Fibroblast of lung (primary cell): Measurements from ENCODE around the gene BANF1. TPM values are rescaled to one million over a fixed set of nuclear protein-coding genes. Genes with fewer than 3 reads are reported as not detected.

Experiments
- DNase-seq, 2 donors: peaks; one replicate each; pipeline versions ENCODE4 v3.0.0 to v3.0.0-alpha.2; 2010; ENCODE audit warnings: low read depth in 2 of 2
- H2AFZ ChIP-seq: 2 replicates; pipeline ENCODE4 v1.5.1; 2012; ENCODE audit warnings: low read length, control low read depth, inconsistent platforms
- H3K27ac ChIP-seq: 2 replicates; pipeline ENCODE4 v1.5.1; 2011; ENCODE audit warnings: low read length, control low read depth; ENCODE audit not compliant: insufficient read depth
- H3K27me3 ChIP-seq: 2 replicates; pipeline ENCODE4 v1.5.1; 2011; ENCODE audit warnings: mild to moderate bottlenecking, low read length; ENCODE audit not compliant: control insufficient read depth, insufficient read depth
- H3K36me3 ChIP-seq: 2 replicates; pipeline ENCODE4 v1.5.1; 2011; ENCODE audit warnings: low read length; ENCODE audit not compliant: control insufficient read depth, insufficient read depth
- H3K4me1 ChIP-seq: 2 replicates; pipeline ENCODE4 v1.5.1; 2011; ENCODE audit warnings: low read length; ENCODE audit not compliant: control insufficient read depth, insufficient read depth; ENCODE audit errors: extremely low read depth
- H3K4me2 ChIP-seq: 2 replicates; pipeline ENCODE4 v1.5.1; 2011; ENCODE audit warnings: low read length, control low read depth; ENCODE audit not compliant: insufficient read depth; ENCODE audit errors: extremely low read depth
- H3K4me3 ChIP-seq, 4 experiments: fragments of 200-600 bp in 1 of 4; sonication (generic) in 1 of 4; replicated peaks in 1 of 4; 2 replicates each; pipeline ENCODE4 v1.5.1; 2011 to 2016; ENCODE audit warnings: low read length in 4 of 4, low read depth in 3 of 4, mild to moderate bottlenecking in 3 of 4, control low read depth in 2 of 4, inconsistent platforms in 1 of 4, mixed read lengths in 1 of 4; ENCODE audit not compliant: insufficient read depth in 1 of 4; ENCODE audit errors: control extremely low read depth in 1 of 4
- H3K79me2 ChIP-seq: 2 replicates; pipeline ENCODE4 v1.5.1; 2012; ENCODE audit warnings: mild to moderate bottlenecking, low read length, inconsistent platforms; ENCODE audit not compliant: control insufficient read depth, insufficient read depth
- H3K9ac ChIP-seq: 2 replicates; pipeline ENCODE4 v1.5.1; 2011; ENCODE audit warnings: mild to moderate bottlenecking, low read length, control low read depth; ENCODE audit not compliant: insufficient read depth
- H3K9me3 ChIP-seq: 2 replicates; pipeline ENCODE4 v1.5.1; 2012; ENCODE audit warnings: low read depth, low read length; ENCODE audit not compliant: control insufficient read depth, insufficient read depth
- H4K20me1 ChIP-seq: 2 replicates; pipeline ENCODE4 v1.5.1; 2011; ENCODE audit warnings: low read length; ENCODE audit not compliant: control insufficient read depth, insufficient read depth; ENCODE audit errors: extremely low read depth
- CTCF ChIP-seq, 2 donors: IDR thresholded peaks in 1 of 2; conservative IDR thresholded peaks in 1 of 2; 1 replicate in 1 of 2; 2 replicates in 1 of 2; pipeline ENCODE4 v1.5.1; 2011 to 2012; ENCODE audit warnings: low read length in 2 of 2, control low read depth in 1 of 2, inconsistent platforms in 1 of 2, low read depth in 1 of 2, mild to moderate bottlenecking in 1 of 2
- EZH2 ChIP-seq: IDR thresholded peaks from 2 replicates; pipeline ENCODE4 v1.5.1; 2012; ENCODE audit warnings: low read length, control low read depth, mild to moderate bottlenecking; ENCODE audit errors: missing control alignments
- polyA plus RNA-seq, 2 donors: library from polyadenylated mRNA; depleted of rRNA in 1 of 2; stranded (reverse) in 1 of 2; unstranded in 1 of 2; fragments of >200 nt; gene quantifications; 2 replicates each; pipeline ENCODE4 v1.2.1, GENCODE V29; 2011 to 2012; ENCODE audit warnings: missing spikeins in 1 of 2
- total RNA-seq: library from RNA; depleted of rRNA; stranded (reverse); fragments of >200 nt; gene quantifications from 2 replicates; pipeline ENCODE4 v1.2.1, GENCODE V29; 2014

Gene BANF1
- total and polyA plus RNA-seq, 2 donors (not counting 1 experiment from before 2014, with no cell fraction given): 19.0 to 156 TPM

GRCh38 chr11:65987336-65987735, 15.0 kb upstream of the BANF1 start:
- Histone ChIP-seq H3K9me3 (no peaks in the 10 kb centered on the region), H3K4me2 (no peak overlapping the region), H3K36me3 (no peaks in the 10 kb centered on the region), H3K4me3 (no peak overlapping the region), H3K27me3 (no peaks in the 10 kb centered on the region), H4K20me1 (no peaks in the 10 kb centered on the region), H3K9ac (no peak overlapping the region), H2AFZ (no peak overlapping the region), H3K79me2 (no peaks in the 10 kb centered on the region), H3K4me1 (no peaks in the 10 kb centered on the region), H3K27ac (no peak overlapping the region)
- no peak for TF ChIP-seq EZH2
- TF ChIP-seq CTCF (conservative IDR thresholded peaks at IDR 0.05 in 1 of 2, IDR thresholded peaks at IDR 0.05 in 1 of 2; ENCODE audit: low read depth in 1 of 2, low read length in 2 of 2): no peak
- DNase-seq: no peak

GRCh38 chr11:65988791-65989592, 13.3 kb upstream of the BANF1 start:
- H4K20me1 ChIP-seq: no peaks in the 10 kb centered on the region
- H3K9me3 ChIP-seq: no peaks in the 10 kb centered on the region
- no peaks in the 10 kb centered on the region for H3K36me3 ChIP-seq
- no peak overlapping the region for H3K9ac ChIP-seq
- DNase-seq: peak; percentile 89 to 97
- no peak overlapping the region for H3K4me2 ChIP-seq
- H3K4me1 ChIP-seq: no peaks in the 10 kb centered on the region
- no peak overlapping the region for H3K4me3 ChIP-seq
- no peak overlapping the region for H2AFZ ChIP-seq
- H3K27me3 ChIP-seq: no peaks in the 10 kb centered on the region
- peak; percentile 94 to 95 for TF ChIP-seq CTCF (conservative IDR thresholded peaks at IDR 0.05 in 1 of 2, IDR thresholded peaks at IDR 0.05 in 1 of 2; ENCODE audit: low read depth in 1 of 2, low read length in 2 of 2)
- TF ChIP-seq EZH2: no peak
- no peak overlapping the region for H3K27ac ChIP-seq
- H3K79me2 ChIP-seq: no peaks in the 10 kb centered on the region

- Histone ChIP-seq H3K27me3 (no peaks in the 10 kb centered on the region), H4K20me1 (no peaks in the 10 kb centered on the region), H3K36me3 (no peaks in the 10 kb centered on the region), H3K4me1 (no peaks in the 10 kb centered on the region), H3K4me3 (no peak overlapping the region), H3K79me2 (no peaks in the 10 kb centered on the region), H3K4me2 (no peak overlapping the region), H2AFZ (no peak overlapping the region), H3K9me3 (no peaks in the 10 kb centered on the region), H3K9ac (no peak overlapping the region), H3K27ac (no peak overlapping the region)
- TF ChIP-seq CTCF (conservative IDR thresholded peaks at IDR 0.05 in 1 of 2, IDR thresholded peaks at IDR 0.05 in 1 of 2; ENCODE audit: low read depth in 1 of 2, low read length in 2 of 2) (no peak), EZH2 (no peak)
- DNase-seq: peak in 1 of 2 donors; percentile 23
Observed at GRCh38 chr11:65992056-65992455, 10.2 kb upstream of the BANF1 start.
